ENCODE measurements around the gene SPR.

The SPR gene

GRCh38 chr2:72916743-72917137, 29.5 kb downstream of the SPR start:
- Histone ChIP-seq H3K27ac (ENCODE audit: extremely low read depth, low read depth, low read length) (no peak overlapping the region), H3K4me1 (ENCODE audit: control insufficient read depth, insufficient read depth, low read length) (no peaks in the 10 kb centered on the region), H3K4me3 (ENCODE audit: low read depth, low read length) (no peak overlapping the region), H3K9me3 (ENCODE audit: control insufficient read depth, insufficient read depth, low read depth, low read length) (no peaks in the 10 kb centered on the region), H3K36me3 (ENCODE audit: control insufficient read depth in 2 of 2, insufficient read depth in 1 of 2, low read length in 2 of 2) (no peaks in the 10 kb centered on the region)
- TF ChIP-seq PRDM2 (tag by site-specific recombination; IDR thresholded peaks at IDR 0.05; ENCODE audit: borderline replicate concordance) (no peak), ZBTB11 (tag by site-specific recombination; conservative IDR thresholded peaks at IDR 0.05; ENCODE audit: low read depth) (no peak), ZNF146 (tag by site-specific recombination; IDR thresholded peaks at IDR 0.05) (no peak), ZEB2 (tag by site-specific recombination; IDR thresholded peaks at IDR 0.05) (no peak), PBX3 (CRISPR knock-in tag; IDR thresholded peaks at IDR 0.05) (no peak), SALL2 (tag by site-specific recombination; IDR thresholded peaks at IDR 0.05; ENCODE audit: borderline replicate concordance) (no peak), ZNF585B (tag by site-specific recombination; IDR thresholded peaks at IDR 0.05) (no peak), ZNF114 (tag by site-specific recombination; IDR thresholded peaks at IDR 0.05) (no peak), OSR2 (tag by site-specific recombination; IDR thresholded peaks at IDR 0.05) (no peak), PRDM4 (tag by site-specific recombination; IDR thresholded peaks at IDR 0.05) (no peak), REST (tag by site-specific recombination; IDR thresholded peaks at IDR 0.05) (no peak), ZNF704 (tag by site-specific recombination; IDR thresholded peaks at IDR 0.05) (no peak), ZNF266 (tag by site-specific recombination; IDR thresholded peaks at IDR 0.05; ENCODE audit: low read depth) (no peak)
- ChIA-PET POLR2A (interaction anchor here (1.3 to 1.9 kb wide), 3 partner anchors 14 to 30 kb away, joined by 3 to 9 read pairs (median 3); partner anchors contain the start of gene SPR), CTCF (interaction anchor here (0.6 to 3.4 kb wide), 6 partner anchors 18 to 273 kb away, joined by 3 to 20 read pairs (median 8); partner anchors contain the start of gene SPR)

All from HEK293 (cell line).